Tongue (tissue), 2 donors: ENCODE results near the gene CHTF18. TPM values are rescaled to one million over a fixed set of nuclear protein-coding genes. Genes with fewer than 3 reads are reported as not detected.
"Not testable (repeated sequence)": the region's sequence is repeated elsewhere in the genome, so short reads cannot be mapped to it uniquely, and the experiment has no call there.

ENCODE experiments used
- DNase-seq: peaks from one replicate; pipeline ENCODE4 v3.0.0-alpha.2; 2015
- total RNA-seq: library from RNA; depleted of rRNA; stranded (reverse); fragments of >200 nt; gene quantifications from one replicate; pipeline ENCODE4 v1.2.3, GENCODE V29; 2014

Gene CHTF18
- total RNA-seq, 1 donor from 2014 or later: 14.9 TPM

GRCh38 chr16:808085-808386 is 19.6 kb downstream of the CHTF18 start:
- no peak for DNase-seq

GRCh38 chr16:813204-813915 is 24.9 kb downstream of the CHTF18 start:
- peak; percentile 75 for DNase-seq

- DNase-seq: no peak
Measured at GRCh38 chr16:813916-814412, 25.5 kb downstream of the CHTF18 start.

GRCh38 chr16:814974-815373 is 26.6 kb downstream of the CHTF18 start:
- no peak for DNase-seq

- DNase-seq: no peak
Measured at GRCh38 chr16:815861-816260, 27.4 kb downstream of the CHTF18 start.

GRCh38 chr16:817001-817906 is 28.8 kb downstream of the CHTF18 start:
- peak; percentile 33 for DNase-seq

- no peak for DNase-seq
Measured at GRCh38 chr16:818132-818531, 29.7 kb downstream of the CHTF18 start.

GRCh38 chr16:818592-818991 is 30.2 kb downstream of the CHTF18 start:
- no peak for DNase-seq

- DNase-seq: no peak
Measured at GRCh38 chr16:819336-820043, 31.1 kb downstream of the CHTF18 start.

GRCh38 chr16:820044-820408 is 31.6 kb downstream of the CHTF18 start:
- DNase-seq: not testable (repeated sequence)

- DNase-seq: no peak
Measured at GRCh38 chr16:820748-821147, 32.3 kb downstream of the CHTF18 start.

- DNase-seq: no peak
Measured at GRCh38 chr16:821751-822150, 33.3 kb downstream of the CHTF18 start.

- DNase-seq: no peak
Measured at GRCh38 chr16:822174-822908, 33.9 kb downstream of the CHTF18 start.

GRCh38 chr16:822909-823297 is 34.5 kb downstream of the CHTF18 start:
- no peak for DNase-seq

- DNase-seq: no peak
Measured at GRCh38 chr16:824194-824593, 35.8 kb downstream of the CHTF18 start.

- no peak for DNase-seq
Measured at GRCh38 chr16:824601-825000, 36.2 kb downstream of the CHTF18 start.

GRCh38 chr16:825341-826061 is 37.1 kb downstream of the CHTF18 start:
- DNase-seq: peak; percentile 83

GRCh38 chr16:827513-827912 is 39.1 kb downstream of the CHTF18 start:
- DNase-seq: no peak

GRCh38 chr16:828891-829290 is 40.5 kb downstream of the CHTF18 start:
- DNase-seq: no peak

- no peak for DNase-seq
Measured at GRCh38 chr16:830107-830870, 41.9 kb downstream of the CHTF18 start.
